IPS-15b (cell line): Measurements from ENCODE around the gene RARRES2.

ENCODE experiments used
- H3K27me3 ChIP-seq: one replicate; pipeline ENCODE4 v1.6.1; 2013; ENCODE audit warnings: low read length; ENCODE audit not compliant: control insufficient read depth, insufficient read depth
- H3K36me3 ChIP-seq: one replicate; pipeline ENCODE4 v1.6.1; 2013; ENCODE audit warnings: low read length; ENCODE audit not compliant: control insufficient read depth, insufficient read depth
- H3K4me1 ChIP-seq: one replicate; pipeline ENCODE4 v1.6.1; 2013; ENCODE audit warnings: mild to moderate bottlenecking, low read length; ENCODE audit not compliant: control insufficient read depth, insufficient read depth
- H3K4me3 ChIP-seq: one replicate; pipeline ENCODE4 v1.5.1; 2013; ENCODE audit warnings: low read depth, low read length
- H3K9ac ChIP-seq: one replicate; pipeline ENCODE4 v1.6.1; 2013; ENCODE audit warnings: low read depth, mild to moderate bottlenecking, low read length
- H3K9me3 ChIP-seq: one replicate; pipeline ENCODE4 v1.6.1; 2013; ENCODE audit warnings: mild to moderate bottlenecking, low read length; ENCODE audit not compliant: control insufficient read depth, insufficient read depth

RARRES2 gene

GRCh38 chr7:150332852-150333635 lies 8.4 kb downstream of the RARRES2 start:
- Histone ChIP-seq H3K9ac (no peak overlapping the region), H3K4me3 (no peak overlapping the region), H3K36me3 (peaks cover 40% of the 10 kb centered on the region), H3K9me3 (no peaks in the 10 kb centered on the region), H3K27me3 (no peaks in the 10 kb centered on the region), H3K4me1 (peaks cover 32% of the 10 kb centered on the region)

- H3K9ac ChIP-seq, result peak overlapping the region; percentile 60
- peaks cover 21% of the 10 kb centered on the region for H3K4me1 ChIP-seq
- H3K36me3 ChIP-seq, result peaks cover 41% of the 10 kb centered on the region
- no peak overlapping the region for H3K4me3 ChIP-seq
- H3K9me3 ChIP-seq, result no peaks in the 10 kb centered on the region
- H3K27me3 ChIP-seq, result no peaks in the 10 kb centered on the region
These were observed 11.1 kb downstream of the RARRES2 start for GRCh38 chr7:150330211-150330885.

- H3K4me3 ChIP-seq, result no peak overlapping the region
- H3K4me1 ChIP-seq, result peaks cover 22% of the 10 kb centered on the region
- no peaks in the 10 kb centered on the region for H3K27me3 ChIP-seq
- H3K9me3 ChIP-seq, result no peaks in the 10 kb centered on the region
- peaks cover 47% of the 10 kb centered on the region for H3K36me3 ChIP-seq
- peak overlapping the region; percentile 30 for H3K9ac ChIP-seq
These were observed 11.9 kb downstream of the RARRES2 start for GRCh38 chr7:150329331-150330120.

GRCh38 chr7:150327308-150327707 lies 14.1 kb downstream of the RARRES2 start:
- Histone ChIP-seq H3K4me3 (no peak overlapping the region), H3K9me3 (no peaks in the 10 kb centered on the region), H3K27me3 (no peaks in the 10 kb centered on the region), H3K4me1 (peaks cover 25% of the 10 kb centered on the region), H3K9ac (no peak overlapping the region), H3K36me3 (peaks cover 47% of the 10 kb centered on the region)

GRCh38 chr7:150326657-150327268 lies 14.7 kb downstream of the RARRES2 start:
- H3K4me3 ChIP-seq, result no peak overlapping the region
- peaks cover 28% of the 10 kb centered on the region for H3K4me1 ChIP-seq
- peaks cover 47% of the 10 kb centered on the region for H3K36me3 ChIP-seq
- H3K27me3 ChIP-seq, result no peaks in the 10 kb centered on the region
- H3K9ac ChIP-seq, result no peak overlapping the region
- H3K9me3 ChIP-seq, result no peaks in the 10 kb centered on the region

GRCh38 chr7:150325901-150326300 lies 15.5 kb downstream of the RARRES2 start:
- H3K4me3 ChIP-seq, result no peak overlapping the region
- no peaks in the 10 kb centered on the region for H3K9me3 ChIP-seq
- no peaks in the 10 kb centered on the region for H3K27me3 ChIP-seq
- H3K9ac ChIP-seq, result no peak overlapping the region
- peaks cover 40% of the 10 kb centered on the region for H3K36me3 ChIP-seq
- H3K4me1 ChIP-seq, result peaks cover 28% of the 10 kb centered on the region

- H3K9ac ChIP-seq, result no peak overlapping the region
- peaks cover 28% of the 10 kb centered on the region for H3K4me1 ChIP-seq
- no peaks in the 10 kb centered on the region for H3K9me3 ChIP-seq
- H3K36me3 ChIP-seq, result peaks cover 32% of the 10 kb centered on the region
- H3K4me3 ChIP-seq, result no peak overlapping the region
- H3K27me3 ChIP-seq, result no peaks in the 10 kb centered on the region
These were observed 16.3 kb downstream of the RARRES2 start for GRCh38 chr7:150325110-150325611.

GRCh38 chr7:150324373-150324961 lies 17.0 kb downstream of the RARRES2 start:
- Histone ChIP-seq H3K9ac (peak overlapping the region; percentile 12), H3K36me3 (peaks cover 30% of the 10 kb centered on the region), H3K4me1 (peaks cover 24% of the 10 kb centered on the region), H3K9me3 (no peaks in the 10 kb centered on the region), H3K4me3 (peak overlapping the region; percentile 78), H3K27me3 (no peaks in the 10 kb centered on the region)

GRCh38 chr7:150323682-150324372 lies 17.6 kb downstream of the RARRES2 start:
- H3K9ac ChIP-seq, result peak overlapping the region; percentile 74
- H3K27me3 ChIP-seq, result no peaks in the 10 kb centered on the region
- H3K9me3 ChIP-seq, result no peaks in the 10 kb centered on the region
- H3K4me1 ChIP-seq, result peaks cover 17% of the 10 kb centered on the region
- H3K36me3 ChIP-seq, result peaks cover 28% of the 10 kb centered on the region
- H3K4me3 ChIP-seq, result peak overlapping the region; percentile 78

- peak within 1 kb of the TSS; percentile 78 for H3K4me3 ChIP-seq
- H3K4me1 ChIP-seq, result peaks cover 15% of the 10 kb centered on the region
- H3K9ac ChIP-seq, result peak within 1 kb of the TSS; percentile 74
- no peaks in the 10 kb centered on the region for H3K9me3 ChIP-seq
- H3K27me3 ChIP-seq, result no peaks in the 10 kb centered on the region
- peaks cover 23% of the 10 kb centered on the region for H3K36me3 ChIP-seq
These were observed 18.4 kb downstream of the RARRES2 start, which contains the start of the genes ACTR3C and LRRC61 for GRCh38 chr7:150322833-150323681. Gene ACTR3C (minus strand): TSS chr7:150323545. CDS start chr7:150295296, 28,249 bp downstream. Gene LRRC61 (plus strand): TSS chr7:150323355. CDS start chr7:150336862, 13,507 bp downstream.
